ENCODE results near the gene ULK1.

- TF ChIP-seq CTCF (tag by site-specific recombination; IDR thresholded peaks at IDR 0.05) (no peak), ZNF366 (tag by site-specific recombination; conservative IDR thresholded peaks at IDR 0.05) (no peak), ZNF114 (tag by site-specific recombination; IDR thresholded peaks at IDR 0.05) (no peak), ZNF707 (tag by site-specific recombination; IDR thresholded peaks at IDR 0.05) (no peak), ZNF639 (tag by site-specific recombination; IDR thresholded peaks at IDR 0.05) (no peak), ZNF610 (tag by site-specific recombination; IDR thresholded peaks at IDR 0.05; ENCODE audit: borderline replicate concordance) (no peak), YY2 (tag by site-specific recombination; IDR thresholded peaks at IDR 0.05) (no peak), YY1 (tag by site-specific recombination; IDR thresholded peaks at IDR 0.05) (no peak), ZNF274 (IDR thresholded peaks at IDR 0.05; ENCODE audit: low read length) (no peak), ZNF274 (tag by site-specific recombination; IDR thresholded peaks at IDR 0.05; ENCODE audit: borderline replicate concordance) (no peak), ZNF768 (tag by site-specific recombination; IDR thresholded peaks at IDR 0.05) (no peak), REST (tag by site-specific recombination; IDR thresholded peaks at IDR 0.05) (no peak), ZNF585B (tag by site-specific recombination; IDR thresholded peaks at IDR 0.05) (no peak)
Observed at GRCh38 chr12:131894313-131894860, at the start of gene ULK1.
